ENCODE data around the gene AGAP9.
"Not testable (repeated sequence)": the region's sequence is repeated elsewhere in the genome, so short reads cannot be mapped to it uniquely, and the experiment has no call there.

GRCh38 chr10:47536430-47536829 is 13.0 kb upstream of the AGAP9 start:
- not testable (repeated sequence) for TF ChIP-seq RXRA (IDR thresholded peaks at IDR 0.05; ENCODE audit: insufficient read depth, low read depth, low read length); CTCF (IDR thresholded peaks at IDR 0.05; ENCODE audit: control extremely low read depth in 1 of 3, insufficient read depth in 1 of 3, low read depth in 1 of 3, low read length in 3 of 3); EGR1 (IDR thresholded peaks at IDR 0.05; ENCODE audit: borderline replicate concordance, low read depth, low read length); POLR2AphosphoS5 (IDR thresholded peaks at IDR 0.05; ENCODE audit: low read depth, low read length); BRCA1 (IDR thresholded peaks at IDR 0.05; ENCODE audit: low read depth, low read length); MAX (IDR thresholded peaks at IDR 0.05); YY1 (IDR thresholded peaks at IDR 0.05; ENCODE audit: low read depth, low read length); EZH2 (IDR thresholded peaks at IDR 0.05; ENCODE audit: low read depth, low read length, severe bottlenecking); SUZ12 (IDR thresholded peaks at IDR 0.05; ENCODE audit: low read length); RNF2 (IDR thresholded peaks at IDR 0.05; ENCODE audit: borderline replicate concordance, low read depth, low read length, missing control alignments, poor library complexity, severe bottlenecking); EP300 (IDR thresholded peaks at IDR 0.05; ENCODE audit: borderline replicate concordance in 1 of 2, low read depth in 2 of 2, low read length in 2 of 2)
